BE2C (cell line): ENCODE measurements around the gene PAPPA2.

Source experiments
- DNase-seq: peaks from one replicate; pipeline ENCODE4 v3.0.0-alpha.2; 2020
- H3K27me3 ChIP-seq: fragments of 250-450 bp; sonication (Bioruptor Pico); 2 replicates; pipeline ENCODE4 v1.5.1; 2020; ENCODE audit warnings: mild to moderate bottlenecking
- H3K36me3 ChIP-seq: fragments of 250-450 bp; sonication (Bioruptor Pico); 2 replicates; pipeline ENCODE4 v1.5.1; 2020; ENCODE audit warnings: mild to moderate bottlenecking
- H3K4me1 ChIP-seq: fragments of 250-450 bp; sonication (Bioruptor Pico); 2 replicates; pipeline ENCODE4 v1.5.1; 2020
- H3K4me3 ChIP-seq: 2 replicates; pipeline ENCODE4 v1.5.1; 2011; ENCODE audit warnings: low read depth, low read length
- H3K9me3 ChIP-seq: fragments of 250-450 bp; sonication (Bioruptor Pico); 2 replicates; pipeline ENCODE4 v1.5.1; 2020
- TF ChIP-seq, protein P1 (sequence below): IDR thresholded peaks from 2 replicates; pipeline ENCODE4 v1.5.1; 2012; ENCODE audit warnings: mild to moderate bottlenecking, low read depth, low read length

The PAPPA2 gene

DNA sequence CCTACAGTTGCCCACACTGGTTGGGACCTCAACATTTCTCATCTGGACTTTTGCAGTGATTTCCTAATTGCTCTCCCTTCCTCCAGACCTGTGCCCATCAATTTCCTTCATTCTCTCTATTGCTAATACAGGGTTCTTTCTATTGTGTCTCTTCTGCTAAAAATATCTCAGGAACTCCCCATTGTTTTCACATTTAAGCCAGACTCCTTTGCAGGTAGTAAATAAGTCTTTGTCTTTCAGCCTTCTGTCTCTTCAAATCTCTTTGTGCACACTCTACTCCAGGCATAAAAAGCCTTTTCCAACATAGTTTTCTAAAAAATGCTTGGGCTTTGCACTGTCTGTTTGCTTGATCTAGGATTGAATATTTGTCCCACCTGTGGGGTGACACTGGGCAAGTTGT lies 340.6 kb downstream of the PAPPA2 start:
- H3K36me3 ChIP-seq, result no peaks in the 10 kb centered on the region
- no peaks in the 10 kb centered on the region for H3K4me1 ChIP-seq
- DNase-seq, result no peak
- H3K4me3 ChIP-seq, result no peak overlapping the region
- no peaks in the 10 kb centered on the region for H3K27me3 ChIP-seq
- TF ChIP-seq, protein P1, sequence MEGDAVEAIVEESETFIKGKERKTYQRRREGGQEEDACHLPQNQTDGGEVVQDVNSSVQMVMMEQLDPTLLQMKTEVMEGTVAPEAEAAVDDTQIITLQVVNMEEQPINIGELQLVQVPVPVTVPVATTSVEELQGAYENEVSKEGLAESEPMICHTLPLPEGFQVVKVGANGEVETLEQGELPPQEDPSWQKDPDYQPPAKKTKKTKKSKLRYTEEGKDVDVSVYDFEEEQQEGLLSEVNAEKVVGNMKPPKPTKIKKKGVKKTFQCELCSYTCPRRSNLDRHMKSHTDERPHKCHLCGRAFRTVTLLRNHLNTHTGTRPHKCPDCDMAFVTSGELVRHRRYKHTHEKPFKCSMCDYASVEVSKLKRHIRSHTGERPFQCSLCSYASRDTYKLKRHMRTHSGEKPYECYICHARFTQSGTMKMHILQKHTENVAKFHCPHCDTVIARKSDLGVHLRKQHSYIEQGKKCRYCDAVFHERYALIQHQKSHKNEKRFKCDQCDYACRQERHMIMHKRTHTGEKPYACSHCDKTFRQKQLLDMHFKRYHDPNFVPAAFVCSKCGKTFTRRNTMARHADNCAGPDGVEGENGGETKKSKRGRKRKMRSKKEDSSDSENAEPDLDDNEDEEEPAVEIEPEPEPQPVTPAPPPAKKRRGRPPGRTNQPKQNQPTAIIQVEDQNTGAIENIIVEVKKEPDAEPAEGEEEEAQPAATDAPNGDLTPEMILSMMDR, result no peak
- H3K9me3 ChIP-seq, result no peaks in the 10 kb centered on the region

DNA sequence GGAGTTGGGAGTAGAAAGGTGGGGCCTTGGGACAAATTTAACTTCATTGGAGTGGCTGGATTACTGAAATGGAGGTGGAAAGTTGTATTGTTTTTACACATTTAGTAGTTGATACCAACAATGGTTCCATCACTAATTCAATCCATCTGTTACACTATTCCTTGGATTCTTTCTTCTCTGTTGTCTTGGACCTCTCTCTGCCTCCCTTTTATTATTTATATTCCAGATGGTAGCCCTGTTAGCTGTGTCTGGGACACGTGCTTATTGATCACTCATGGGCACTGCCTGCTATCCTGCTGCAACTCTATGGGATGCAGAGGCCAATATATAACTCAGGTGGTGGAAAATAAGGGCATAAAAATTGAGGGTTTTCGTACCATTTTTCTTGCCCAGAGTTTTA lies 346.3 kb downstream of the PAPPA2 start:
- Histone ChIP-seq H3K9me3 (no peaks in the 10 kb centered on the region), H3K4me1 (no peaks in the 10 kb centered on the region), H3K36me3 (no peaks in the 10 kb centered on the region), H3K27me3 (no peaks in the 10 kb centered on the region), H3K4me3 (no peak overlapping the region)
- TF ChIP-seq, protein P1, result no peak
- no peak for DNase-seq

DNA sequence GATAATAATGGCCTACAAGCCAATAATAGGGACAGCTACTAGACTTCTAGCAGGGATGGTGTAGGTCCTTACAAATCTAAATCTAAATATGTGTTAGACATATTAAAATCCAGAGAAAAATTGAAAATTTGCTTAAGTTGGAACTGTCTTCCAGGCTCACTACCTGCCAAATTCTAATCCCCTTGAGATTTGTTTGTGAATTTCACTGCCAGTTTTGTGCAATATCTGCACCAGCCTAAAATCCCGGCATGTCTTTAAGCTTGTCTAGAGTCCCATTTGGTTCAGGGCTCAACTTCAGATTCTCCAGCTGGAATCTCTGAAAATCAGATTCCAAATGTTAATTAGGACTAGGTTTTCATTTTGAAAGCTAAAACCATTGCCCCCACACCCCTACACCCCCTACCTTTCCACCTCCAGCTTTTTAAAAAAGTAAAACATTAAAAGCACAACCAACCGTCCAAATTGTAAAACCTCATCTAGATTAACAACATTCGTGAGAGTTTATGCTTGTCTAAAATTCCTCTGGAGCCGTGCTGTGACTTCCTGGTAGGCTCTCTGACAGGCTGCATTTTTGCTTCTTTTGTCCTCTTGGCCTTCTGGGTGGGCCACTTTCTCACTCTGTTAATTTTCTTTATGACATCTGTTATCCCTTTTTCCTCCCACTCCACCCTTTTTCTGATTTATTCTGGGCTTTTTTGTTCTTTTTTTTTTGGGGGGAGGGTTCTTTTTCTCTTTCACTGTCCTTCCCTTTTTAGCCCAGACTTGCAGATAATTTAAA lies 348.7 kb downstream of the PAPPA2 start:
- DNase-seq, result no peak
- Histone ChIP-seq H3K36me3 (no peaks in the 10 kb centered on the region), H3K27me3 (no peaks in the 10 kb centered on the region), H3K9me3 (no peaks in the 10 kb centered on the region), H3K4me3 (no peak overlapping the region), H3K4me1 (no peaks in the 10 kb centered on the region)
- TF ChIP-seq, protein P1, result no peak

DNA sequence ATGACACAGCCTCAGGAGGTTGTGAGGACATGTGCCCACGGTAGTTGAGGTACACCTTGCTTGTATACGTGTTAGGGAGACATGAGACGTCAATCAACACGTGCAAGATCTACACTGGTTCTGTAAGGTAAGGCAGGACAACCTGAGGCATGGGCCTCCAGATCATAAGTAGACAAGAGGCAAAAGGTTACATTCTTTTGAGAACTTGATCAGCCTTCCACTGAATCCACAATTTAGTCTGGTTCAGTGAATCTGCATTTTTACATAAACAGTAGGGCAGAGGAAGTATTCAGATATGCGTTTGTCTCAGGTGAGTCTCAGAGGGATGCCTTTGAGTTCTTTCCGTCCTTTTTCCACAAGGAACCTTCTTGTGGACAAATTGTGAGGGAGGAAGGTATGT lies 352.6 kb downstream of the PAPPA2 start:
- H3K9me3 ChIP-seq, result no peaks in the 10 kb centered on the region
- TF ChIP-seq, protein P1, result no peak
- no peaks in the 10 kb centered on the region for H3K27me3 ChIP-seq
- no peak overlapping the region for H3K4me3 ChIP-seq
- DNase-seq, result no peak
- no peaks in the 10 kb centered on the region for H3K4me1 ChIP-seq
- no peaks in the 10 kb centered on the region for H3K36me3 ChIP-seq

DNA sequence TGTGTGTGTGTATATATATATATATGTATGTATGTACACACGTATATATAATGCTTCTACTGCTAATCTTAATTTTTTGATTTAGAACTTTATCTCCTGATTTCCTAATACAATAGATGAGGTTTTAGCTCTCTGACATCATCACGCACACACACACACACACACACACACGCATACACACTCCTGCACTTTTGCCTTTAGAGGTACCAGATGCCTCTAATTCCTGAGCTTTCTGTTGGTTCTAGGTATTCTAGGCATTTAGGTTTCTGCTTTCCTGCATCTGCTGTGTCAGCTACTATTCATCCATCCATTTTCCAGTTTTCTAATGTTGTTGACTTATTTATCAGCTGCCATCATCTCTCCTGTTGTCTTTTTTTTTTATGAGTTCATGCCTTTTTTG lies 353.3 kb downstream of the PAPPA2 start:
- no peak for DNase-seq
- Histone ChIP-seq H3K4me3 (no peak overlapping the region), H3K9me3 (no peaks in the 10 kb centered on the region), H3K4me1 (no peaks in the 10 kb centered on the region), H3K36me3 (no peaks in the 10 kb centered on the region), H3K27me3 (no peaks in the 10 kb centered on the region)
- TF ChIP-seq, protein P1, result no peak

DNA sequence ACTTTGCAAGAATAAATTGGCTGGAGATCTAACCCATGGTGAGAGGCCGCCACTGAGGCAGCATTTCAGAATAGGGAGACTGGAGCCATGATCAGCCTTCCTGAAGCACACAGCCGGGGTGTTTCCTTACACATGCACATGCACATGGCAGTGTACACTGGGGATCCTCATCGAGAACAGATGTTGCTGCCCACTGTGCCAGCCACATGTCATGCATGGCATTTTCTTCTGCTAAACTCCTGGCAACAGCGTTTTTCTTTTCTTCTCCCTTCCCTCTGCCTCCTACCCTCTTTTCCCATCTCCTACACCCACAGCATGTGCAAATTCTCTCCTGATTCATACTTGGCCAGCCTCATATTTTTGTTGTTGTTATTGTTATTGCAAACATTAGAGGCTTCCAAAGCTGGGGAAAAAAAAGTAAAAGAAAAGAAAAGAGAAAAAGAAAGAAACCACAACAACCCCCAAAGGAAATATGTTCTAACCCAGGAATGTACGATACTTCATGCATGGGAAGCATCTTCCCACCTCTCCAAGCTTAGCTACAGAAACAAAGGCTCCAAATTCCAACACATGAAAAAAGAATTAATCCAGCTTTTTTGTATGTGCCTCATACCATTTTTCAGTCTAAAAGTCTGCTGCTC lies 357.5 kb downstream of the PAPPA2 start:
- Histone ChIP-seq H3K36me3 (no peaks in the 10 kb centered on the region), H3K27me3 (no peaks in the 10 kb centered on the region), H3K4me3 (no peak overlapping the region), H3K9me3 (no peaks in the 10 kb centered on the region), H3K4me1 (no peaks in the 10 kb centered on the region)
- DNase-seq, result no peak
- TF ChIP-seq, protein P1, result no peak
